ENCODE results near the gene ZNF334.

The ZNF334 gene

GRCh38 chr20:46549188-46549972 lies 36.0 kb upstream of the ZNF334 start:
- Histone ChIP-seq H4K20me1 (ENCODE audit: control insufficient read depth, insufficient read depth, low read depth, low read length) (no peaks in the 10 kb centered on the region), H3K79me2 (ENCODE audit: control insufficient read depth, low read length) (no peaks in the 10 kb centered on the region), H3K27ac (ENCODE audit: low read depth, low read length) (no peak overlapping the region), H3F3A (ENCODE audit: control insufficient read depth, insufficient read depth) (no peaks in the 10 kb centered on the region), H3K27me3 (ENCODE audit: control insufficient read depth, low read length) (peaks cover 3% of the 10 kb centered on the region; the same call in 1 of the 2 replicates), H3K36me3 (ENCODE audit: control insufficient read depth, low read length) (no peaks in the 10 kb centered on the region), H3K4me1 (ENCODE audit: control insufficient read depth, low read length) (peaks cover 8% of the 10 kb centered on the region), H3K9me3 (ENCODE audit: control insufficient read depth, insufficient read depth, low read length) (no peaks in the 10 kb centered on the region), H3K9me2 (replicated peaks; ENCODE audit: control insufficient read depth, low read length) (no peaks in the 10 kb centered on the region), H3K4me2 (ENCODE audit: low read length) (no peak overlapping the region), H3K4me3 (ENCODE audit: low read length) (no peak overlapping the region)
- TF ChIP-seq EZH2phosphoT487 (IDR thresholded peaks at IDR 0.05; ENCODE audit: borderline replicate concordance, low read length), result no peak
- TF ChIP-seq CTCF (IDR thresholded peaks at IDR 0.05; ENCODE audit: low read depth, low read length, poor library complexity, severe bottlenecking), result no peak

GRCh38 chr20:46548688-46549087 lies 35.3 kb upstream of the ZNF334 start:
- H3K36me3 ChIP-seq (ENCODE audit: control insufficient read depth, low read length), result no peaks in the 10 kb centered on the region
- no peak overlapping the region for H3K27ac ChIP-seq (ENCODE audit: low read depth, low read length)
- no peaks in the 10 kb centered on the region for H3K79me2 ChIP-seq (ENCODE audit: control insufficient read depth, low read length)
- no peaks in the 10 kb centered on the region for H4K20me1 ChIP-seq (ENCODE audit: control insufficient read depth, insufficient read depth, low read depth, low read length)
- no peak overlapping the region for H3K4me3 ChIP-seq (ENCODE audit: low read length)
- H3K27me3 ChIP-seq (ENCODE audit: control insufficient read depth, low read length), result no peaks in the 10 kb centered on the region
- H3F3A ChIP-seq (ENCODE audit: control insufficient read depth, insufficient read depth), result no peaks in the 10 kb centered on the region
- peaks cover 8% of the 10 kb centered on the region for H3K4me1 ChIP-seq (ENCODE audit: control insufficient read depth, low read length)
- H3K9me3 ChIP-seq (ENCODE audit: control insufficient read depth, insufficient read depth, low read length), result no peaks in the 10 kb centered on the region
- H3K4me2 ChIP-seq (ENCODE audit: low read length), result no peak overlapping the region
- TF ChIP-seq CTCF (IDR thresholded peaks at IDR 0.05; ENCODE audit: low read depth, low read length, poor library complexity, severe bottlenecking) (no peak), EZH2phosphoT487 (IDR thresholded peaks at IDR 0.05; ENCODE audit: borderline replicate concordance, low read length) (no peak)
- no peaks in the 10 kb centered on the region for H3K9me2 ChIP-seq (replicated peaks; ENCODE audit: control insufficient read depth, low read length)

- Histone ChIP-seq H3K4me3 (ENCODE audit: low read length) (no peak overlapping the region), H3K27me3 (ENCODE audit: control insufficient read depth, low read length) (no peaks in the 10 kb centered on the region), H4K20me1 (ENCODE audit: control insufficient read depth, insufficient read depth, low read depth, low read length) (no peaks in the 10 kb centered on the region), H3K27ac (ENCODE audit: low read depth, low read length) (no peak overlapping the region), H3K9me3 (ENCODE audit: control insufficient read depth, insufficient read depth, low read length) (no peaks in the 10 kb centered on the region), H3K4me1 (ENCODE audit: control insufficient read depth, low read length) (peaks cover 4% of the 10 kb centered on the region), H3K36me3 (ENCODE audit: control insufficient read depth, low read length) (no peaks in the 10 kb centered on the region), H3K79me2 (ENCODE audit: control insufficient read depth, low read length) (no peaks in the 10 kb centered on the region), H3K4me2 (ENCODE audit: low read length) (no peak overlapping the region), H3K9me2 (replicated peaks; ENCODE audit: control insufficient read depth, low read length) (no peaks in the 10 kb centered on the region), H3F3A (ENCODE audit: control insufficient read depth, insufficient read depth) (no peaks in the 10 kb centered on the region)
- TF ChIP-seq EZH2phosphoT487 (IDR thresholded peaks at IDR 0.05; ENCODE audit: borderline replicate concordance, low read length) (no peak), CTCF (IDR thresholded peaks at IDR 0.05; ENCODE audit: low read depth, low read length, poor library complexity, severe bottlenecking) (no peak)
These were observed 34.6 kb upstream of the ZNF334 start for GRCh38 chr20:46547995-46548394.
